GM21737 (cell line): ENCODE measurements around the gene TMEM243.
"Not testable (repeated sequence)": the region's sequence is repeated elsewhere in the genome, so short reads cannot be mapped to it uniquely, and the experiment has no call there.

ENCODE experiments used
- ATAC-seq: cut with Tn5 transposase; IDR thresholded peaks from one replicate; pipeline ENCODE4 v1.9.1; 2021; ENCODE audit warnings: mild to moderate bottlenecking, moderate library complexity; ENCODE audit not compliant: unreplicated experiment

TMEM243 gene

GRCh38 chr7:87213252-87213651 is 6.3 kb downstream of the TMEM243 start:
- no peak for ATAC-seq

- ATAC-seq = no peak
Measured at GRCh38 chr7:87212498-87212897, 7.0 kb downstream of the TMEM243 start.

GRCh38 chr7:87210506-87210905 is 9.0 kb downstream of the TMEM243 start:
- ATAC-seq = no peak

GRCh38 chr7:87209295-87209924 is 10.1 kb downstream of the TMEM243 start:
- ATAC-seq = no peak

- no peak for ATAC-seq
Measured at GRCh38 chr7:87206361-87206760, 13.2 kb downstream of the TMEM243 start.

GRCh38 chr7:87205701-87206100 is 13.8 kb downstream of the TMEM243 start:
- not testable (repeated sequence) for ATAC-seq

- no peak for ATAC-seq
Measured at GRCh38 chr7:87204933-87205332, 14.6 kb downstream of the TMEM243 start.

GRCh38 chr7:87203929-87204328 is 15.6 kb downstream of the TMEM243 start:
- ATAC-seq = not testable (repeated sequence)

- ATAC-seq = no peak
Measured at GRCh38 chr7:87202705-87203104, 16.8 kb downstream of the TMEM243 start.

- ATAC-seq = no peak
Measured at GRCh38 chr7:87202208-87202607, 17.3 kb downstream of the TMEM243 start.

- ATAC-seq = no peak
Measured at GRCh38 chr7:87199700-87200450, 19.7 kb downstream of the TMEM243 start.

GRCh38 chr7:87199241-87199640 is 20.3 kb downstream of the TMEM243 start:
- no peak for ATAC-seq

GRCh38 chr7:87193912-87194311 is 25.6 kb downstream of the TMEM243 start:
- ATAC-seq = no peak

GRCh38 chr7:87192784-87193487 is 26.6 kb downstream of the TMEM243 start:
- ATAC-seq = no peak

- ATAC-seq = no peak
Measured at GRCh38 chr7:87190783-87191182, 28.7 kb downstream of the TMEM243 start.

GRCh38 chr7:87188930-87189329 is 30.6 kb downstream of the TMEM243 start:
- no peak for ATAC-seq

- no peak for ATAC-seq
Measured at GRCh38 chr7:87187120-87187519, 32.4 kb downstream of the TMEM243 start.

GRCh38 chr7:87179180-87179579 is 40.4 kb downstream of the TMEM243 start:
- no peak for ATAC-seq

GRCh38 chr7:87178320-87178719 is 41.2 kb downstream of the TMEM243 start:
- no peak for ATAC-seq

- ATAC-seq = no peak
Measured at GRCh38 chr7:87173471-87173870, 46.1 kb downstream of the TMEM243 start.

GRCh38 chr7:87171282-87171934 is 48.1 kb downstream of the TMEM243 start:
- no peak for ATAC-seq
